ENCODE measurements around the gene PYCR2. TPM values are rescaled to one million over a fixed set of nuclear protein-coding genes. Genes with fewer than 3 reads are reported as not detected.

PYCR2 gene
- 84.3 and 84.6 TPM in 2 replicates for total RNA-seq (2021; fragmentation: NEBNext Ultra II Directional; extraction: Animal tissue kit (Norgen Biotek cat#: 25700))
- polyA plus RNA-seq (2011; rRNA removed) = 79.3 and 96.6 TPM in 2 replicates
- polyA plus RNA-seq (2011; cell fraction: cytosol; rRNA removed) = 96.5 TPM
- 96.7 TPM for polyA plus RNA-seq (2011; cell fraction: nucleus; rRNA removed)
- 63.1 to 84.9 TPM (median 76.1 TPM) in 4 replicates for polyA plus RNA-seq (2012, experiment 1 of 2)
- polyA plus RNA-seq (2012, experiment 2 of 2) = 59.4 TPM
- polyA plus RNA-seq (2013, experiment 1 of 2) = 113 TPM
- 115 TPM for polyA plus RNA-seq (2013, experiment 2 of 2)
- polyA minus RNA-seq (2011; rRNA and poly(A)+ RNA removed) = 41.8 and 68.7 TPM in 2 replicates
- 22.0 TPM for polyA minus RNA-seq (2011; cell fraction: cytosol; rRNA and poly(A)+ RNA removed)
- polyA minus RNA-seq (2011; cell fraction: nucleus; rRNA and poly(A)+ RNA removed) = 26.9 TPM
- long read RNA-seq, experiment 1, transcript PYCR2-201 (7 exons, 1,689 nt) = major isoform, 20 of 59 reads
- long read RNA-seq, experiment 1, partial matches to known transcripts = 19 of 59 reads
- long read RNA-seq, experiment 1, other reads (novel, unspliced or antisense) = 20 of 59 reads
- long read RNA-seq, experiment 2, transcript PYCR2-201 (7 exons, 1,689 nt) = major isoform, 129 of 141 reads
- long read RNA-seq, experiment 2, partial matches to known transcripts = 1 of 141 reads
- long read RNA-seq, experiment 2, other reads (novel, unspliced or antisense) = 10 of 141 reads

DNA sequence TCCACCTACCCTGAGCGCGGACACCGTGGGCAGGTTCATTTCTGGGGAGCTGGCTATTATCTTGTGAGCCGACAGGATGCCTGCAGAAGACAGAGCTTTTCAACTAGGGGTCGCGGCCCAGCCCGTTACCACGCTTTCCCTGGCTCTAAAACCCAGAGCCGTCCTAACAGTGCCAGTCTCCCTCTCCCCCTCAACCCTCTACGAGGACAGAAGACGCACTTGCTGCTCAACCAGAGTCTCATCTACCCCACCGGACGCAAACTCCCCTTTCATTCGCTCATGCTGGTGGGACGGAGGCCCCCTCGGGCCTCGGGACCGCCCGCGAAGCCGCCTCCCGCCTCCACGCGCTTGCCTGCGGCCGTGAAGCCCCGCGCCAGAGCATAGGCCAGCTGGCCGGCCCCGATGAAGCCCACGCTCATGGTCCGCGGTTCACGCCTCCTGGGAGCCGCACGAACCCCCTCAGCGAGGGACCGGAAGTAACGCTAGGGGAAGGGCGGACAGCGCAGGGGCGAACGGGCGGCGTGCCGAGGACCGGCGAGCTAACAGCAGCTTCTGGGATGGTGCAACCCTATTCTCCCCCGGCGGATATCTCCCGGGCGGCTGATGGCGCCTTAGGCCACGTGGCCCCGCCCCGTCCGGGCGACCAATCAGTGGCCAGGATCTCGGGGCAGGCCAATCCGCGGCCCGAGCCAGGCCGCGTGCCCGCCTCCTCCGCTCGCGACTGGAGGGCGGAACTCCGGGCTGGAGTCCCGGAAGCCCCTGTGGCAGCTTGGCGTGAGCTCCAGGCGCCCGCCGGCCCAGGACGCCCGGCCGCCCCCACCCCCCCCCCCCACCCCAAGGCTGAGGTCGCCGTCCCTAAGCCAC, at the start of gene PYCR2:
PYCR2 (minus strand) TSS at position 559 of the 864 bp plus-strand sequence; CDS start at position 419, 140 bp downstream.
- CTCF ChIA-PET (ENCODE audit: partially characterized antibody) = interaction anchor here (0.8 to 5.5 kb wide), 12 partner anchors 11 to 449 kb away, joined by 3 to 27 read pairs (median 4); partner anchors contain the start of gene LEFTY2
- Histone ChIP-seq H3K4ac (replicated peaks; ENCODE audit: insufficient read length, low read depth, low read length) (peak within 1 kb of the TSS; percentile 80), H3K23ac (ENCODE audit: insufficient read length) (no peak within 1 kb of the TSS), H3K9ac (replicated peaks in 1 of 4; ENCODE audit: extremely low read depth in 1 of 4, low read depth in 3 of 4, low read length in 3 of 4) (peak within 1 kb of the TSS; percentile 32 to 86 (median 78)), H2BK20ac (ENCODE audit: low read length) (no peak within 1 kb of the TSS), H3K4me1 (replicated peaks in 1 of 4; ENCODE audit: control insufficient read depth in 3 of 4, insufficient read depth in 4 of 4, low read length in 3 of 4) (peaks cover 0 to 9% (median 5%) of the 10 kb centered on the region in 4 experiments; a peak in 4 of 7 replicates), H2BK5ac (ENCODE audit: low read depth, low read length) (peak within 1 kb of the TSS; percentile 95), H3K79me2 (ENCODE audit: control insufficient read depth in 1 of 2, insufficient read depth in 2 of 2, low read length in 2 of 2) (peaks cover 5 to 15% of the 10 kb centered on the region in 2 experiments), H3K4me3 (ENCODE audit: extremely low read depth in 1 of 4, insufficient read depth in 2 of 4, low read depth in 3 of 4, low read length in 4 of 4) (peak within 1 kb of the TSS; percentile 91 to 97 (median 93)), H3K14ac (ENCODE audit: insufficient read length) (no peak within 1 kb of the TSS), H3K27me3 (replicated peaks in 1 of 4; ENCODE audit: control insufficient read depth in 3 of 4, extremely low read depth in 1 of 4, insufficient read depth in 3 of 4, low read length in 3 of 4) (no peaks in the 10 kb centered on the region), H3K18ac (ENCODE audit: extremely low read depth, low read length) (peak within 1 kb of the TSS; percentile 95), H2BK12ac (ENCODE audit: low read depth, low read length) (0 out of 2 replicates have a peak within 1 kb of the TSS, but pooled peaks have one; percentile 50), H3K27ac (ENCODE audit: low read depth, low read length) (peak within 1 kb of the TSS; percentile 69), H4K91ac (replicated peaks; ENCODE audit: insufficient read length, low read length) (peak within 1 kb of the TSS; percentile 98), H2BK120ac (replicated peaks; ENCODE audit: low read depth, low read length) (peak within 1 kb of the TSS; percentile 45), H3K4me2 (ENCODE audit: insufficient read depth in 1 of 2, low read depth in 2 of 2, low read length in 2 of 2) (peak within 1 kb of the TSS; percentile 63 to 80), H2AK5ac (ENCODE audit: low read depth, low read length) (0 out of 2 replicates have a peak within 1 kb of the TSS, but pooled peaks have one; percentile 6), H2AFZ (ENCODE audit: low read length) (no peak within 1 kb of the TSS), H4K5ac (ENCODE audit: insufficient read length, low read depth, low read length) (peak within 1 kb of the TSS; percentile 92), H3K56ac (replicated peaks; ENCODE audit: insufficient read length, low read depth, low read length) (peak within 1 kb of the TSS; percentile 93), H3K79me1 (ENCODE audit: low read depth, low read length) (peaks cover 11% of the 10 kb centered on the region), H4K8ac (ENCODE audit: extremely low read depth, insufficient read depth, low read length) (peak within 1 kb of the TSS; percentile 96), H3K23me2 (ENCODE audit: low read depth, low read length) (peaks cover 4% of the 10 kb centered on the region), H3K9me3 (ENCODE audit: insufficient read depth in 2 of 2, low read depth in 1 of 2, low read length in 1 of 2) (no peaks in the 10 kb centered on the region), H2BK15ac (ENCODE audit: low read length) (peak within 1 kb of the TSS; percentile 88; the same call in 1 of the 2 replicates), H3K36me3 (ENCODE audit: control insufficient read depth in 2 of 4, insufficient read depth in 4 of 4, low read length in 3 of 4) (peaks cover 9 to 34% (median 20%) of the 10 kb centered on the region in 4 experiments; a peak in 7 of 8 replicates), H4K20me1 (replicated peaks in 1 of 2; ENCODE audit: control insufficient read depth in 1 of 2, insufficient read depth in 2 of 2, low read length in 2 of 2) (peaks cover 3 to 4% of the 10 kb centered on the region in 2 experiments)
- FAIRE-seq (no peak), DNase-seq (ENCODE audit: low read depth in 1 of 2, low spot score in 2 of 2) (peak; percentile 88 to 92)
- 1% methylated on average over 44 of the region's 80 CpGs; no CpG with 5 or more reads in 1 of the 2 experiments for WGBS, 2 experiments (ENCODE audit: extremely low coverage in 1 of 2, insufficient coverage in 1 of 2, insufficient read length in 1 of 2, insufficient replicate concordance in 2 of 2, low coverage in 1 of 2, low lambda C conversion rate in 2 of 2, missing lambda C conversion rate in 1 of 2)
- POLR2A ChIA-PET (ENCODE audit: partially characterized antibody) = interaction anchor here (0.6 to 2.9 kb wide), 23 partner anchors 9 to 219 kb away, joined by 3 to 16 read pairs (median 3); partner anchors contain the start of genes EPHX1, H3-3A, LEFTY2 and SRP9
- TF ChIP-seq CTBP2 (IDR thresholded peaks at IDR 0.05; ENCODE audit: borderline replicate concordance, insufficient read depth, insufficient read length, low read length) (no peak), MAFK (IDR thresholded peaks at IDR 0.05; ENCODE audit: low read depth, low read length) (no peak), KDM5A (IDR thresholded peaks at IDR 0.05; ENCODE audit: low read length) (peak; percentile 41; the same call in 1 of the 2 replicates), CHD2 (IDR thresholded peaks at IDR 0.05; ENCODE audit: low read length) (peak; percentile 68; the same call in 1 of the 2 replicates), HDAC6 (IDR thresholded peaks at IDR 0.05; ENCODE audit: low read depth, low read length) (no peak), GABPA (IDR thresholded peaks at IDR 0.05; ENCODE audit: borderline replicate concordance, insufficient read depth, low read length) (peak; percentile 84), EGR1 (IDR thresholded peaks at IDR 0.05; ENCODE audit: borderline replicate concordance, low read depth, low read length) (no peak)
